Activated CD8-positive, alpha-beta memory T cell treated with anti-CD3 and anti-CD28 coated beads, Interleukin-2, amount 10 ng/mL, durations not matched to agents 7 days and 5 days (primary cell): ENCODE results near the gene SLFN13. TPM values are rescaled to one million over a fixed set of nuclear protein-coding genes. Genes with fewer than 3 reads are reported as not detected.

Experiments
- total RNA-seq, 2 experiments: library from RNA; stranded (reverse); gene quantifications; one replicate each; pipeline ENCODE4 v1.2.3, GENCODE V29; 2021

SLFN13 gene
- total RNA-seq, 2 experiments from 2014 or later, result 70.5 to 115 TPM

Other genes starting within 250 kb of the SLFN13 start
- 100 to 1,000 TPM; 158 to 193 TPM for gene SLFN5, start 205.7 kb downstream of the SLFN13 start, total RNA-seq
- gene SLFN11, start 75.1 kb downstream of the SLFN13 start, total RNA-seq, result 10 to 100 TPM; 65.6 to 73.3 TPM
- 10 to 100 TPM; 22.6 to 31.6 TPM for gene SLFN12, start 16.3 kb downstream of the SLFN13 start, total RNA-seq
- 100 to 1,000 TPM in 1 of 2 experiments, 10 to 100 TPM in 1; 95.4 to 197 TPM for gene SLFN12L, start 88.9 kb upstream of the SLFN13 start, total RNA-seq
- under 1 TPM in 1 of 2 experiments, not detected in 1; 0.07 TPM for gene SLFN14, start 112.1 kb upstream of the SLFN13 start, total RNA-seq
- gene PEX12, start 129.8 kb upstream of the SLFN13 start, total RNA-seq, result 1 to 10 TPM; 3.9 to 4.6 TPM
- gene AP2B1, start 138.6 kb upstream of the SLFN13 start, total RNA-seq, result 100 to 1,000 TPM; 166 to 184 TPM